NCI-H345 treated with DMSO at 0.1 percent for 48 hours (cell line): ENCODE measurements around the gene ABCA7.
A peak's percentile ranks its signal among the peaks of the same experiment; 100 is the strongest.

ENCODE experiments used
- DNase-seq: peaks from one replicate; lab custom pipeline; 2025; ENCODE audit not compliant: unreplicated experiment; lab: John Stamatoyannopoulos, UW

Gene ABCA7

DNA sequence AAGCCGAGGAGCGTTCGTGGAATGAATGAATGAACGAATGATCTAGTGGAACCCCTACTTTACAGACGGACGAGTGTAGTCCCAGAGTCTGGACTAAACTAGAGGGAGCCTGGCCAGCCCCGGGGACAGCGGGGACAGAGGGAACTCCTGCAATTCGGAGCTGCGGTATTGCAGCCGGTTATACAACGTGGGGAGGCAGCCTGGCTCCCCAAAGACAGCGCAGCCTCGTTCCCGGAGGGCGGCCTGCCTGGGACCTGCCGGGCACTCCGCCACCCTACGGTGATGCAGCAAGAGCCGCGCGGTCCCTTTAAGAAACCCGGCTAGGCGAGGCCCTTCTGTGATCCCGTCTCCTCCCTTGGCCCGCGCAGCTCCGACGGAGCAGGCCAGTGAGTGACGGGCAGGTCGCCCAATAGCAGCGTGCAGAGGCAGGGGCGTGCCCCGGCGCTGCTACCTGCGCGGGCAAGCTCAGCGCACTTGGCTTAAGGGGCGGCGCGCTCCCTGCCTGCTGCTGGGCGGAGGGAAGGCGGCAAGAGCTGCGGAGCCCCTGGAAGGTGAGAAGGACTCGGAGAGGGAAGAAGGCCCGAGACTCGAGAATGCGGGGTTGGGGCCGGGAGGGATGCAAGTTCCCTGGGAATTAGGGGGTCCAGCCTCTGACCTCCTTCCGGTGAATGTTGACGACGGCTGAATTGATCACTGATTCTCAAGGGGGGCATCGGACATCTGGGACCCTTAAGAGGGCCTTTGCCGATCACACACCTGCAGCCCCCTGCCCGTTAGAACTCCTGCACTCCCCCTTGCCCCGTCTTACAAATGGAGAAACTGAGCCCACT is at the start of gene ABCA7:
TSS of gene ABCA7 (plus strand) at position 462 of the 830 bp plus-strand sequence. CDS start 1,255 bp downstream, outside the sequence.
- DNase-seq = peak; percentile 97

GRCh38 chr19:990119-990571 is 49.8 kb upstream of the ABCA7 start:
- no peak for DNase-seq

DNA sequence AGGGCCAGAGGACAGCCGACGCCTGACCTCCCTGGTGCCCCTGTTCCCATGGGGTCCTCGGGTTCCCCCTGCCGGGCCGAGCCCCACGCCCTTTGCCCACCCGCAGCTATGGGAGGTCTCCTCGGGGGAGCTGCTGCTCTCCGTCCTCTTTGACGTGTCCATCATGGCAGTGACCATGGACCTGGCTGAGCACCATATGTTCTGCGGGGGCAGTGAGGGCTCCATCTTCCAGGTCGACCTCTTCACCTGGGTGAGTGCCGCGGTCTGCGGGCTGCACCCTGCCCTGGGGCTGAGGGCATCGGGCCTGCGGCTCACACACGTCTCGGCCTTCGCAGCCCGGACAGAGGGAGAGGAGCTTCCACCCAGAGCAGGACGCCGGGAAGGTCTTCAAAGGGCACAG is 49.2 kb upstream of the ABCA7 start:
- no peak for DNase-seq

DNA sequence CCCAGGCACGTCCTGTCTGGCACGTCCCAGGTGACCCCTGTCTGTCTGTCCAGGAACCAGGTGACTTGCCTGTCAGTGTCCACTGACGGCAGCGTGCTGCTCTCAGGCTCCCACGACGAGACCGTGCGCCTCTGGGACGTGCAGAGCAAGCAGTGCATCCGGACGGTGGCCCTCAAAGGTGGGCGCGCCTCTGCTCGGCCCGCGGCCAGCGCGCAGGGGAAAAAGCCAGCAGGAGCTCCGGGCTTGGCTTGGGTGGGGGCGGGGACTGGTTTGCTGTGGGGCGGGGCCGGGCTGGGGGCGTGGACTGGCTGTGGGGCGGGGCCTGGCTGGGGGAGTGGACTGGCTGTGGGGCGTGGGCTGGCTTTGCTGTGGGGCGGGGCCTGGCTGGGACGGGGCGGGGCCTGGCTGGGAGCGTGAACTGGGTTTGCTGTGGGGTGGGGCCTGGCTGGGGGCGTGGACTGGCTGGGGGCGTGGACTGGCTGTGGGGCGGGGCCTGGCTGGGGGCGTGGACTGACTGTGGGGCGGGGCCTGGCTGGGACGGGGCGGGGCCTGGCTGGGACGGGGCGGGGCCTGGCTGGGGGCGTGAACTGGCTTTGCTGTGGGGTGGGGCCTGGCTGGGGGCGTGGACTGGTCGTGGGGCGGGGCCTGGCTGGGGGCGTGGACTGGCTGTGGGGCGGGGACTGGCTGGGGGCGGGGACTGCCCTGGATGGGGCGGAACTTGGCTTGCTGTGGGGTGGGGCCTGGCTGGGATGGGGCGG is 48.6 kb upstream of the ABCA7 start:
- DNase-seq = no peak

- no peak for DNase-seq
Observed at GRCh38 chr19:991932-992669, 47.8 kb upstream of the ABCA7 start.

DNA sequence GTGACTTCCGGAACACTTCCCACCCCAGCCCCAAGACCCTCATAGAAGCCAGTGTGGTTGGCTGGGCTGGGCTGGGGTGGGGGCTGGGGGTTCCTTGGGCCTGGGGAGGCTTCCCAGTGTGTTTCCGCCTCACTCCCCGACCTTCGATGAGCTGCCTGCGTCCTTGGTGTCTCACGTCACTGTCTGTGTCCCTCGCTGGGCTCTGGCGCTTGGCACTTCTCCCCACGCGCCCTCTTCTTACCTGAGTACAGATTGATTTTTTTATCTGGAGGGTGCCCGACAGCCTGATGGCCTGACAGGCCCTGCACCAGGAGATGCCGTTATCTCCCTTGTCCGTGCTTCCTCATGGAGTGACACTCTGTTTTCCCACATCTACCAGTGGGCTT is 47.2 kb upstream of the ABCA7 start:
- no peak for DNase-seq

DNA sequence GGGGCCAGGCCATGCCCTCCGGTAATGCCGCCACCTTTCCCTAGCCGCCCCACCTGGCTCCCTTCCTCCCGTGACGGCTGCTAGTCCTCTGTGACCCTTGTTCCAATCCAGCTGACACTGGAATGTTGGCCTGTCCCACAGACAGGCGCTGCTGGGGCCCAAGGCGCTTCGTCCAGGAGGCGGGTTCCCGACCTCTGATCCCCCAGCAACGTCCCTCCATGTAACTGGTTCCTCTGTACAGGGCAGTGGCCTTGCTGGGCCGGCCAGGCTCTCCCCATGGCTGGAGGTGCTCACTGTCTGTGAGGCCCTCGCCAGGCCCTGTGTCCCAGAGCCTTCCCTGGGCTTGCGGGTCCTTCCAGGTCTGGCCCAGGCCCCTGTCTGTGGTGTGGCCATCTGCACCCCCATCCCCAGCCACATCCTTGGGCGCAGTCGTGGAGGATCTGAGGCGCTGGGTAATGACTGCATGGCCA is 46.5 kb upstream of the ABCA7 start:
- DNase-seq = no peak

DNA sequence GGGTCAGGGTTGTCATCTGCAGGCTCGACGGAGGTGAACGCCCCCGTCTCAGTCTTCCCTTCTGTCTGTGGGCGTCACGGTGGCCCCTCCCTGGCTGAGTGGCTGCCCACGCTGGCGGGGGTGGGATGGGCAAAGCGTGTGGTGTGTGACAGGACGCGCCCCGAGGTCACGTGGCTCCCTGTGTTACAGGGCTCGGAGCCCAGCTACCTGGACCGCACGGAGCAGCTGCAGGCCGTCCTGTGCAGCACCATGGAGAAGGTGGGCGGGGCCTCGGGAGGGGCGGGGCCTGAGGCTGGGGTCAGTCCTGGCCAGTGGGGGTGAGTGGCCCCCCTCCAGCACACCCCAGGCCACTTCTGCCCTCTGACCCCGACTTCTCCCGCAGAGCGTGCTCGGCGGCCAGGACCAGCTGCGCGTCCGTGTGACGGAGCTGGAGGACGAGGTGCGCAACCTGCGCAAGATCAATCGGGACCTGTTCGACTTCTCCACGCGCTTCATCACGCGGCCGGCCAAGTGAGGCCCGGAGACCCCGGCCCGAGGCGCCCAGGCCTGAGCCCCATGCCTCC is 46.0 kb upstream of the ABCA7 start:
- DNase-seq = no peak

- no peak for DNase-seq
Observed at GRCh38 chr19:994516-994915, 45.4 kb upstream of the ABCA7 start.

DNA sequence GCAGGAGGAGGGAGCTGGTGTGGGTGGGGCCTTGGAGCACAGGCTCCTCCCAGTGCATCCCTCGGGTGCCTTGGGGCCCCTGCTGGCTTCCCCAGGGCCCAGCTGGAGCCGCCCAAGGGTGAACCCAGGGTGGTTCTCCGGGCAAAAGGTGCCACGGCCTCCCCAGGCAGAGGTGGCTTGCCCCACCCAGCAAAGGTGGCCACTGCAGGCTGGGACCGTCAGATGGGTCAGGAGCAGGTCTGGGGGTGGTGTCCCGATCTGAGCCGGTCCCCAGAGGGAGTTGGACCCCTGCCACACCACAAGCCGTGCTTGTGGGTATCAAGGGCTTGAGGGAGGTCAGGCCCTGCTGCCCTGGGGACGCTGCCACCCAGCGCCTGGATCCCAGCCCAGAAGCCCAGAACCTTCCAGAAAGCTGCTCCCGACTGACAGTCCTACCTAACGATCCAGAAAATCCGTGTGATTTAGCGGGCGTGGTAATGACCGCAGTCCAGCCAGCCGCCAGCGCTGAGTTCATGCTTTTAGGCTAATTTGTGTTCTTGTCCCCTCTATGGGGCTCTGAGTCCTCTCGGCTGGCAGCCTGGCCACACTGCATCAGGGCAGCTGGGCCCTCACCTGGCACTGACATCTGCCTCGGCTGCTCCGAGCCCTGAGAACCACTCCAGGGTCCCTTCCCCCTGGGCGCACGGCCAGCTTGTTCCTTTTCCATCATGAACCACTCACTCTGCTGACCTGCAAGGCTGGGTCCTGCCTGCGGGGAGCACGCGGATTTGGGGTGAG is 44.7 kb upstream of the ABCA7 start:
- no peak for DNase-seq

GRCh38 chr19:996051-996838 is 43.7 kb upstream of the ABCA7 start:
- no peak for DNase-seq

DNA sequence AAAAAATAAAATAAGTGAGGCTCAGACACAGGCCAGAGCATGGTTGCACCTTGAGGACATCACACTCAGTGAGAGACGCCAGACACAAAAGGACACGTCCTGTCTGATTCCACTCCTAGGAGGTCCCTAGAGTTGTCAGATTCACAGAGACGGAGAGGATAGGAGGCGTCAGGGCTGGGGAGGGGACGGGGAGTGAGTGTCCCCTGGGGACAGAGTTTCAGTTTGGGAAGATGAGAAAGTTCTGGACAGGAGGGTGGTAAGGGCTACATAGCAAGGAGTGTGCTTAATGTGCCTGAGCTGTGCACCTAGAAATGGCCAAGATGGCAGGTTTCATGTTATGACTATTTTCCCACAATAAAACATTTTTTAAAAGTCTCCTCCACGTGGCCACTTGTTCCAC is 41.8 kb upstream of the ABCA7 start:
- no peak for DNase-seq

DNA sequence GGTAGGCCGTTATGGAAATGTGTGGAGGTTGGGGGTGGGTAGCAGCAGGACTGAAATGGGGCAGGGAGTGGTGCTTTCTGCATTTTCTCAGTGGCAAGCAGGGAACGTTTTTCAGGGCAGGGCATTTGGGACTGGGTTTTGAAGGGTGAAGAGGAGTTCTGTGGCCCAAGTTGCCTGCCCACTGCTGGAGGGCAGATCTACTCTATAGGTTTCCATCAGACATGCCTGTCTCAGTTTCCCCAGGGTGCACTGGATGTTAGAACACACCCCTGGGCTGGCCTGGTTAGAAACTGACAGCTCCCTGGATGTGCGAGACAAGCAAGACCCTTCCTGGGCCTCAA is 40.6 kb upstream of the ABCA7 start:
- DNase-seq = no peak

- DNase-seq = no peak
Observed at GRCh38 chr19:1000095-1000494, 39.8 kb upstream of the ABCA7 start, which contains the start of gene GRIN3B. GRIN3B (plus strand) TSS chr19:1000419; CDS start chr19:1000438, 19 bp downstream.

GRCh38 chr19:1000591-1001537 is 39.0 kb upstream of the ABCA7 start:
- no peak for DNase-seq

DNA sequence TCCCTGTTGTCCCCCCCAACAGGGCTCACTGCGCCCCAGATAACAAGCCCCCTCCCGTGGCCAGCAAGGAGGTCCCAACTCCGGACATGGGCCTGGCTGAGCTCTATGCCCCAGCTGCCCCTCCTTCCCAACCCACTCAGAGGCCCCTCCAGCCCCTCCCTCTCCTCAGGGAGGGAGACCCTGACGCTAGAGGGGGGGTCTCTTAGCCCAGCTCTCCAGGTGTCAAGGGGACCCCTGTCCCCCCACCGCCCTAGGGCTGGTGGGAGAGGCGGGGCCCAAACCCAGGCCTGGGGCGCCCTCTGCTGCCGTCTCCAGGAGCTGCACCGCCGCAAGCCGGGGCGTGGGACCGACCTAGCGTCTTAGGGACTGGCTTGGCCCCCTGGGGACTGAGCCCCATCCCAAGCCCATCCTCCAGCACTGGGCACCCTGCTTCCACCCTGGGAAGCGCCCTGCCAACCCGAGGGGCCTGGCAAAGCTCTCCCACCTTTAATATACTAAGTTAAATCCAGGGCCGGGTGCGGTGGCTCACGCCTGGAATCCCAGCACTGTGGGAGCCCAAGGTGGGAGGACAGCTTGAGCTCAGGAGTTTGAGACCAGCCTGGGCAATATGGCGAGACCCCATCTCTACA is 38.3 kb upstream of the ABCA7 start:
- no peak for DNase-seq

GRCh38 chr19:1002600-1002999 is 37.3 kb upstream of the ABCA7 start:
- DNase-seq = no peak

GRCh38 chr19:1003283-1003682 is 36.6 kb upstream of the ABCA7 start:
- no peak for DNase-seq
